IMR-90 (cell line): ENCODE data around the gene LPAR2. TPM values are rescaled to one million over a fixed set of nuclear protein-coding genes. Genes with fewer than 3 reads are reported as not detected.

Experiments
- ATAC-seq: fragments of 200-7000 bp; cut with Tn5 transposase; 2 replicates; pipeline ENCODE4 v1.9.1; 2020; ENCODE audit warnings: low read depth, mild to moderate bottlenecking, moderate library complexity
- BruUV-seq: library from RNA; stranded (reverse); fragments of 400-500 nt; replicated peaks from 2 replicates; lab custom pipeline; 2021; lab: Mats Ljungman, UMichigan
- CTCF ChIA-PET: fragments of 300-600 bp; formaldehyde crosslinking; extraction: SDS; loops from one replicate; lab custom pipeline; 2021; ENCODE audit warnings: antibody characterized with exemption; lab: Yijun Ruan, JAX
- POLR2A ChIA-PET: fragments of 300-600 bp; sonication (Branson Sonifier 250); formaldehyde crosslinking; loops from one replicate; lab custom pipeline; 2022; ENCODE audit warnings: antibody characterized with exemption; ENCODE audit not compliant: unreplicated experiment; lab: Charles Lee
- DNase-seq: peaks from one replicate; pipeline ENCODE4 v3.0.0; 2013
- H2AFZ ChIP-seq: replicated peaks from 2 replicates; pipeline ENCODE3; 2013; ENCODE audit warnings: low read length, mild to moderate bottlenecking; ENCODE audit not compliant: poor library complexity
- H2AK5ac ChIP-seq: 2 replicates; pipeline ENCODE4 v1.6.1; 2013; ENCODE audit warnings: low read depth, low read length, inconsistent platforms
- H2AK9ac ChIP-seq: replicated peaks from 2 replicates; pipeline ENCODE3; 2013; ENCODE audit warnings: mild to moderate bottlenecking, low read depth, low read length, moderate library complexity; ENCODE audit not compliant: poor library complexity
- H2BK120ac ChIP-seq: 2 replicates; pipeline ENCODE4 v1.6.1; 2013; ENCODE audit warnings: low read depth, low read length, inconsistent platforms
- H2BK15ac ChIP-seq: 3 replicates; pipeline ENCODE4 v1.6.1; 2013; ENCODE audit warnings: low read depth, low read length, inconsistent platforms
- H2BK20ac ChIP-seq: 2 replicates; pipeline ENCODE4 v1.6.1; 2013; ENCODE audit warnings: low read depth, mild to moderate bottlenecking, inconsistent platforms, low read length, moderate library complexity
- H2BK5ac ChIP-seq: 2 replicates; pipeline ENCODE4 v1.6.1; 2013; ENCODE audit warnings: mild to moderate bottlenecking, low read depth, low read length, inconsistent platforms; ENCODE audit not compliant: poor library complexity, severe bottlenecking
- H3K14ac ChIP-seq: replicated peaks from 2 replicates; pipeline ENCODE4 v1.6.1; 2013; ENCODE audit warnings: low read depth, low read length, inconsistent platforms
- H3K18ac ChIP-seq: 2 replicates; pipeline ENCODE4 v1.6.1; 2013; ENCODE audit warnings: low read depth, low read length, control low read depth
- H3K23ac ChIP-seq: 2 replicates; pipeline ENCODE4 v1.6.1; 2013; ENCODE audit warnings: low read depth, low read length, inconsistent platforms
- H3K27ac ChIP-seq: 2 replicates; pipeline ENCODE4 v1.5.1; 2013; ENCODE audit warnings: mild to moderate bottlenecking, control low read depth, low read length; ENCODE audit not compliant: insufficient read depth
- H3K27me3 ChIP-seq: 2 replicates; pipeline ENCODE4 v1.6.1; 2013; ENCODE audit warnings: low read length; ENCODE audit not compliant: control insufficient read depth, insufficient read depth
- H3K36me3 ChIP-seq: 2 replicates; pipeline ENCODE4 v1.6.1; 2013; ENCODE audit warnings: low read length, mixed read lengths; ENCODE audit not compliant: control insufficient read depth, insufficient read depth
- H3K4ac ChIP-seq: 2 replicates; pipeline ENCODE4 v1.6.1; 2013; ENCODE audit warnings: low read depth, low read length, inconsistent platforms
- H3K4me1 ChIP-seq: 2 replicates; pipeline ENCODE4 v1.6.1; 2013; ENCODE audit warnings: low read length, mixed read lengths; ENCODE audit not compliant: control insufficient read depth, insufficient read depth
- H3K4me2 ChIP-seq: 2 replicates; pipeline ENCODE4 v1.6.1; 2013; ENCODE audit warnings: low read depth, mild to moderate bottlenecking, control low read depth, low read length, moderate library complexity
- H3K4me3 ChIP-seq: 2 replicates; pipeline ENCODE4 v1.5.1; 2013; ENCODE audit warnings: low read depth, mild to moderate bottlenecking, control low read depth, low read length, moderate library complexity; ENCODE audit not compliant: insufficient read depth
- H3K56ac ChIP-seq: 2 replicates; pipeline ENCODE4 v1.6.1; 2013; ENCODE audit warnings: low read length, inconsistent platforms; ENCODE audit not compliant: insufficient read depth; ENCODE audit errors: extremely low read depth
- H3K79me1 ChIP-seq, 2 experiments: 2 replicates each; pipeline ENCODE4 v1.6.1; 2013; ENCODE audit warnings: low read length in 2 of 2, inconsistent platforms in 1 of 2, low read depth in 1 of 2
- H3K9ac ChIP-seq: 2 replicates; pipeline ENCODE4 v1.6.1; 2013; ENCODE audit warnings: low read depth, low read length, control low read depth
- H3K9me1 ChIP-seq: 2 replicates; pipeline ENCODE4 v1.6.1; 2013; ENCODE audit warnings: low read length, inconsistent platforms; ENCODE audit not compliant: insufficient read depth
- H3K9me3 ChIP-seq: 2 replicates; pipeline ENCODE4 v1.6.1; 2013; ENCODE audit warnings: low read length; ENCODE audit not compliant: control insufficient read depth, insufficient read depth
- H4K20me1 ChIP-seq: 2 replicates; pipeline ENCODE4 v1.6.1; 2013; ENCODE audit warnings: low read length, inconsistent platforms; ENCODE audit not compliant: insufficient read depth
- H4K5ac ChIP-seq: 2 replicates; pipeline ENCODE4 v1.6.1; 2013; ENCODE audit warnings: mild to moderate bottlenecking, low read depth, low read length, control low read depth
- H4K8ac ChIP-seq, 2 experiments: 2 replicates each; pipeline ENCODE4 v1.6.1; 2013; ENCODE audit warnings: low read depth in 2 of 2, low read length in 2 of 2, control low read depth in 1 of 2, inconsistent platforms in 1 of 2
- H4K91ac ChIP-seq: 2 replicates; pipeline ENCODE4 v1.6.1; 2013; ENCODE audit warnings: low read depth, low read length, inconsistent platforms; ENCODE audit not compliant: insufficient read depth
- BHLHE40 ChIP-seq: fragments of 150-350 bp; IDR thresholded peaks from 2 replicates; pipeline ENCODE4 v1.6.1; 2016; ENCODE audit warnings: mild to moderate bottlenecking, low read depth, low read length
- CEBPB ChIP-seq: IDR thresholded peaks from 2 replicates; pipeline ENCODE4 v1.6.1; 2012; ENCODE audit warnings: low read depth, low read length, improper control_type of control experiment
- CHD1 ChIP-seq: IDR thresholded peaks from 2 replicates; pipeline ENCODE4 v1.6.1; 2012; ENCODE audit warnings: low read depth, low read length, improper control_type of control experiment
- FOS ChIP-seq: fragments of 150-350 bp; IDR thresholded peaks from 2 replicates; pipeline ENCODE4 v1.6.1; 2016; ENCODE audit warnings: low read depth, low read length
- MAFK ChIP-seq: IDR thresholded peaks from 2 replicates; pipeline ENCODE4 v1.6.1; 2012; ENCODE audit warnings: low read depth, low read length, improper control_type of control experiment
- MAZ ChIP-seq: IDR thresholded peaks from 2 replicates; pipeline ENCODE4 v1.6.1; 2012; ENCODE audit warnings: low read depth, mild to moderate bottlenecking, low read length, improper control_type of control experiment, moderate library complexity, borderline replicate concordance
- MXI1 ChIP-seq: IDR thresholded peaks from 2 replicates; pipeline ENCODE4 v1.6.1; 2012; ENCODE audit warnings: low read depth, mild to moderate bottlenecking, low read length, moderate library complexity, borderline replicate concordance
- NFE2L2 ChIP-seq: fragments of 150-350 bp; IDR thresholded peaks from 2 replicates; pipeline ENCODE4 v1.6.1; 2016; ENCODE audit warnings: low read depth, mild to moderate bottlenecking, low read length
- POLR2A ChIP-seq: IDR thresholded peaks from 2 replicates; pipeline ENCODE4 v1.6.1; 2012; ENCODE audit warnings: mild to moderate bottlenecking, low read depth, low read length
- RAD21 ChIP-seq: IDR thresholded peaks from 2 replicates; pipeline ENCODE4 v1.6.1; 2012; ENCODE audit warnings: low read length, improper control_type of control experiment
- RCOR1 ChIP-seq: IDR thresholded peaks from 2 replicates; pipeline ENCODE4 v1.6.1; 2012; ENCODE audit warnings: mild to moderate bottlenecking, low read length, improper control_type of control experiment; ENCODE audit not compliant: insufficient replicate concordance
- RFX5 ChIP-seq: IDR thresholded peaks from 2 replicates; pipeline ENCODE4 v1.8.0; 2012; ENCODE audit warnings: low read depth, mild to moderate bottlenecking, low read length, moderate library complexity
- SMC3 ChIP-seq: fragments of 150-350 bp; IDR thresholded peaks from 2 replicates; pipeline ENCODE4 v1.6.1; 2016; ENCODE audit warnings: low read depth, mild to moderate bottlenecking, antibody characterized with exemption, low read length, moderate library complexity
- WGBS, 2 experiments: methylation state at CpG; one replicate each; pipeline versions ENCODE4 v1.1.5 to v1.1.7; 2013; ENCODE audit warnings: missing lambda C conversion rate in 2 of 2; ENCODE audit not compliant: insufficient read length in 1 of 2; ENCODE audit errors: extremely low coverage in 2 of 2; 5-methylcytosine and 5-hydroxymethylcytosine counted together
- dilution Hi-C: fragments of 300-500 bp; cut with HindIII; formaldehyde crosslinking; loops from one replicate; pipeline ENCODE4 v1.14.3; 2018; ENCODE audit warnings: low sequenced_read_pairs; ENCODE audit not compliant: unreplicated experiment
- in situ Hi-C: fragments of 300-500 bp; cut with MboI; formaldehyde crosslinking; loops from 3 replicates; pipeline ENCODE4 v1.14.3; 2019; ENCODE audit warnings: low sequenced_read_pairs, inconsistent platforms, mixed read lengths
- intact Hi-C: fragments of 100-400 bp; cut with micrococcal nuclease; formaldehyde crosslinking; loops from 2 replicates; pipeline ENCODE4 v1.10.0; 2022
- polyA plus RNA-seq, 3 experiments: library from polyadenylated mRNA; depleted of rRNA; stranded (reverse); fragments of >200 nt; gene quantifications; 2 replicates each; pipeline ENCODE4 v1.2.3, GENCODE V29; 2012; ENCODE audit warnings: low replicate concordance in 1 of 3
- total RNA-seq: library from RNA; depleted of rRNA; stranded (reverse); fragments of >200 nt; gene quantifications from 2 replicates; pipeline ENCODE4 v1.2.3, GENCODE V29; 2012
- TF ChIP-seq, protein P1 (sequence below): fragments of 150-350 bp; IDR thresholded peaks from 2 replicates; pipeline ENCODE4 v1.6.1; 2017; ENCODE audit warnings: mild to moderate bottlenecking, antibody characterized with exemption, low read length, low read depth

LPAR2 gene
- total and polyA plus RNA-seq, 2 of the 4 experiments (the other 2 are of a cell fraction), result under 0.01 to 5.4 TPM

- intact Hi-C loops (no loop called here), dilution Hi-C loops (no loop called here), in situ Hi-C loops (no loop called here)
- Histone ChIP-seq H3K27me3 (no peaks in the 10 kb centered on the region), H3K4me1 (peaks cover 3% of the 10 kb centered on the region; the same call in 1 of the 2 replicates), H2BK20ac (no peak overlapping the region), H2AK9ac (no peak overlapping the region), H3K9ac (no peak overlapping the region), H3K4ac (no peak overlapping the region), H2BK5ac (no peak overlapping the region), H3K18ac (no peak overlapping the region), H4K91ac (no peak overlapping the region), H4K20me1 (peaks cover 25% of the 10 kb centered on the region), H3K4me3 (no peak overlapping the region), H3K79me1 (peaks cover 9 to 28% of the 10 kb centered on the region in 2 experiments), H3K14ac (no peak overlapping the region), H4K8ac (no peak overlapping the region), H2AFZ (no peak overlapping the region), H2BK120ac (no peak overlapping the region), H3K27ac (no peak overlapping the region), H3K9me3 (no peaks in the 10 kb centered on the region), H2AK5ac (no peak overlapping the region), H3K36me3 (peaks cover 74% of the 10 kb centered on the region), H3K56ac (no peak overlapping the region), H3K9me1 (peaks cover 12% of the 10 kb centered on the region), H2BK15ac (no peak overlapping the region), H3K4me2 (no peak overlapping the region), H4K5ac (no peak overlapping the region), H3K23ac (no peak overlapping the region)
- DNase-seq, result no peak
- ATAC-seq, result no peak
- no peak for TF ChIP-seq CEBPB
- no peak for TF ChIP-seq SMC3
- no peak for TF ChIP-seq FOS
- no peak for TF ChIP-seq CHD1
- TF ChIP-seq RCOR1, result no peak
- no peak for TF ChIP-seq NFE2L2
- TF ChIP-seq RFX5, result no peak
- TF ChIP-seq POLR2A, result no peak
- TF ChIP-seq MXI1, result no peak
- TF ChIP-seq MAZ, result no peak
- no peak for TF ChIP-seq BHLHE40
- TF ChIP-seq, protein P1, sequence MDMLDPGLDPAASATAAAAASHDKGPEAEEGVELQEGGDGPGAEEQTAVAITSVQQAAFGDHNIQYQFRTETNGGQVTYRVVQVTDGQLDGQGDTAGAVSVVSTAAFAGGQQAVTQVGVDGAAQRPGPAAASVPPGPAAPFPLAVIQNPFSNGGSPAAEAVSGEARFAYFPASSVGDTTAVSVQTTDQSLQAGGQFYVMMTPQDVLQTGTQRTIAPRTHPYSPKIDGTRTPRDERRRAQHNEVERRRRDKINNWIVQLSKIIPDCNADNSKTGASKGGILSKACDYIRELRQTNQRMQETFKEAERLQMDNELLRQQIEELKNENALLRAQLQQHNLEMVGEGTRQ, result no peak
- TF ChIP-seq RAD21, result no peak
- no peak for TF ChIP-seq MAFK
- ChIA-PET CTCF (no interaction called here), POLR2A (no interaction called here)
- 98% methylated on average over 19 of the region's 33 CpGs; no CpG with 5 or more reads in 1 of the 2 experiments for WGBS, 2 experiments
- no TSS peak for BruUV-seq
Observed at GRCh38 chr19:19656451-19657396, 28.7 kb upstream of the LPAR2 start.
